IMR-90 (cell line): ENCODE results near the gene CYRIA.

ENCODE experiments used
- BHLHE40 ChIP-seq: fragments of 150-350 bp; IDR thresholded peaks from 2 replicates; pipeline ENCODE4 v1.6.1; 2016; ENCODE audit warnings: mild to moderate bottlenecking, low read depth, low read length
- CEBPB ChIP-seq: IDR thresholded peaks from 2 replicates; pipeline ENCODE4 v1.6.1; 2012; ENCODE audit warnings: low read depth, low read length, improper control_type of control experiment
- CTCF ChIP-seq: conservative IDR thresholded peaks from 2 replicates; pipeline ENCODE4 v1.5.1; 2012; ENCODE audit warnings: mild to moderate bottlenecking, low read depth, low read length, improper control_type of control experiment
- POLR2A ChIP-seq: IDR thresholded peaks from 2 replicates; pipeline ENCODE4 v1.6.1; 2012; ENCODE audit warnings: mild to moderate bottlenecking, low read depth, low read length
- RAD21 ChIP-seq: IDR thresholded peaks from 2 replicates; pipeline ENCODE4 v1.6.1; 2012; ENCODE audit warnings: low read length, improper control_type of control experiment

GRCh38 chr2:16649353-16650286 lies 16.0 kb downstream of the CYRIA start:
- no peak for TF ChIP-seq POLR2A
- TF ChIP-seq CTCF = no peak
- TF ChIP-seq RAD21 = no peak
- TF ChIP-seq BHLHE40 = no peak
- no peak for TF ChIP-seq CEBPB
